Smooth muscle cell (in vitro differentiated cells): ENCODE measurements around the gene SLC6A1. TPM values are rescaled to one million over a fixed set of nuclear protein-coding genes. Genes with fewer than 3 reads are reported as not detected.

Source experiments
- DNase-seq: peaks from one replicate; lab custom pipeline; 2025; ENCODE audit not compliant: unreplicated experiment; lab: John Stamatoyannopoulos, UW
- H2AFZ ChIP-seq: fragments of 200-600 bp; sonication (generic); 2 replicates; pipeline ENCODE4 v1.6.0; 2016; ENCODE audit warnings: antibody characterized with exemption, low read depth, mild to moderate bottlenecking
- H3F3A ChIP-seq: fragments of 200-600 bp; sonication (generic); 2 replicates; pipeline ENCODE4 v1.6.0; 2017; ENCODE audit warnings: antibody characterized with exemption, low read depth
- H3K27ac ChIP-seq: fragments of 200-600 bp; sonication (generic); 2 replicates; pipeline ENCODE4 v1.5.1; 2016; ENCODE audit warnings: low read depth, mild to moderate bottlenecking
- H3K27me3 ChIP-seq: fragments of 200-600 bp; sonication (generic); 2 replicates; pipeline ENCODE4 v1.6.1; 2016; ENCODE audit warnings: low read depth, mild to moderate bottlenecking
- H3K36me3 ChIP-seq: fragments of 200-600 bp; sonication (generic); 2 replicates; pipeline ENCODE4 v1.5.1; 2016; ENCODE audit warnings: low read depth
- H3K4me1 ChIP-seq: fragments of 200-600 bp; sonication (generic); 2 replicates; pipeline ENCODE4 v1.5.1; 2016; ENCODE audit warnings: low read depth
- H3K4me2 ChIP-seq: fragments of 200-600 bp; sonication (generic); 2 replicates; pipeline ENCODE4 v1.6.0; 2016; ENCODE audit warnings: mild to moderate bottlenecking
- H3K4me3 ChIP-seq: fragments of 200-600 bp; sonication (generic); 2 replicates; pipeline ENCODE4 v1.5.1; 2016; ENCODE audit warnings: mild to moderate bottlenecking
- H3K79me2 ChIP-seq: fragments of 200-600 bp; sonication (generic); 2 replicates; pipeline ENCODE4 v1.6.0; 2016; ENCODE audit warnings: low read depth, mild to moderate bottlenecking
- H3K9ac ChIP-seq: fragments of 200-600 bp; sonication (generic); 2 replicates; pipeline ENCODE4 v1.6.0; 2016; ENCODE audit warnings: low read depth
- H3K9me3 ChIP-seq: fragments of 200-600 bp; sonication (generic); replicated peaks from 2 replicates; pipeline ENCODE4 v1.5.1; 2016; ENCODE audit warnings: low read depth
- H4K20me1 ChIP-seq: fragments of 200-600 bp; sonication (generic); 2 replicates; pipeline ENCODE4 v1.6.0; 2016; ENCODE audit warnings: low read depth
- CTCF ChIP-seq: fragments of 200-600 bp; sonication (generic); IDR thresholded peaks from 2 replicates; pipeline ENCODE4 v1.5.1; 2017; ENCODE audit warnings: borderline replicate concordance, mild to moderate bottlenecking, antibody characterized with exemption; ENCODE audit not compliant: insufficient read depth, poor library complexity, severe bottlenecking
- WGBS: methylation state at CpG from one replicate; pipeline ENCODE4 v1.1.7; 2016; ENCODE audit warnings: low lambda C conversion rate; 5-methylcytosine and 5-hydroxymethylcytosine counted together
- polyA plus RNA-seq: library from polyadenylated mRNA; unstranded; fragments of >200 nt; fragmentation: Nextera tagmentation; extraction: Ambion mirVana; gene quantifications from 2 replicates; pipeline ENCODE4 v1.2.1, GENCODE V29; 2016
- total RNA-seq: library from RNA; depleted of rRNA; stranded (reverse); fragments of >200 nt; gene quantifications from 2 replicates; pipeline ENCODE4 v1.2.3, GENCODE V29; 2014

The SLC6A1 gene
- total and polyA plus RNA-seq, 2 experiments from 2014 or later: 0.26 to 0.40 TPM

GRCh38 chr3:11014253-11014652 is 21.7 kb downstream of the SLC6A1 start:
- Histone ChIP-seq H3F3A (no peaks in the 10 kb centered on the region), H2AFZ (no peak overlapping the region)

GRCh38 chr3:11014752-11015151 is 22.2 kb downstream of the SLC6A1 start:
- H3K36me3 ChIP-seq: no peaks in the 10 kb centered on the region
- H3K27ac ChIP-seq: no peak overlapping the region
- H3K9me3 ChIP-seq: no peaks in the 10 kb centered on the region
- no peak overlapping the region for H3K9ac ChIP-seq
- 82% methylated on average over 15 of the region's 15 CpGs for whole genome bisulfite sequencing
- no peak overlapping the region for H3K4me3 ChIP-seq
- no peak overlapping the region for H2AFZ ChIP-seq
- no peak for TF ChIP-seq CTCF
- no peaks in the 10 kb centered on the region for H3F3A ChIP-seq
- H3K4me2 ChIP-seq: no peak overlapping the region
- H3K27me3 ChIP-seq: no peaks in the 10 kb centered on the region
- no peaks in the 10 kb centered on the region for H4K20me1 ChIP-seq
- DNase-seq: no peak
- H3K79me2 ChIP-seq: no peaks in the 10 kb centered on the region
- H3K4me1 ChIP-seq: no peaks in the 10 kb centered on the region

More at GRCh38 chr3:11014253-11014652, 21.7 kb downstream of the SLC6A1 start:
- Histone ChIP-seq H3K36me3 (no peaks in the 10 kb centered on the region), H3K9ac (no peak overlapping the region), H3K27ac (no peak overlapping the region), H3K9me3 (no peaks in the 10 kb centered on the region), H3K27me3 (no peaks in the 10 kb centered on the region), H3K4me1 (no peaks in the 10 kb centered on the region), H3K79me2 (no peaks in the 10 kb centered on the region), H3K4me2 (no peak overlapping the region), H3K4me3 (no peak overlapping the region), H4K20me1 (no peaks in the 10 kb centered on the region)
- DNase-seq: no peak
- no peak for TF ChIP-seq CTCF
- 92% methylated on average over 4 of the region's 4 CpGs for WGBS

DNA sequence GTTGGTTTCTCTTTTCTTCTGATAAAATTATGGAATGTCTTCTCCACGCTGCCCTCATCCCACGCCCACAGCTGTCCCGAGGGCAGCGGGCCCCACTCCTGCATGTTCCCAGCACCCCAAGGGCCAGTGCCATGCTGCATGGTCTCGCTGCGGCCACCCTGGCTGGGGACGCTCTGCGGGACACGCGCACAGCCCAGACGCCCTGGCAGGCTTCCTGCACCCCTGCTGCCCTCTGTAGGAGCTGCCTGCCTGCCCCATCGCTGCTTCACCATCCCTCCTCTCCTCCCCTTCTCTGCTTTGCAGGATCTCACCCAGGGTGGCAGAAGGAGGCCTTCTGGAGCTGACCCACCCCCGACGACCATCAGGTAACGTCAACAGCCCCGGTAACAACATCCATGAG is 22.8 kb downstream of the SLC6A1 start:
- Histone ChIP-seq H3K4me2 (no peak overlapping the region), H3K27ac (no peak overlapping the region), H3F3A (no peaks in the 10 kb centered on the region), H3K79me2 (no peaks in the 10 kb centered on the region), H4K20me1 (no peaks in the 10 kb centered on the region), H3K27me3 (no peaks in the 10 kb centered on the region), H3K4me1 (no peaks in the 10 kb centered on the region), H3K9ac (no peak overlapping the region), H3K4me3 (no peak overlapping the region), H3K36me3 (no peaks in the 10 kb centered on the region), H3K9me3 (no peaks in the 10 kb centered on the region), H2AFZ (no peak overlapping the region)
- 88% methylated on average over 16 of the region's 16 CpGs for WGBS
- TF ChIP-seq CTCF: no peak
- DNase-seq: no peak

- H3K4me2 ChIP-seq: no peak overlapping the region
- H3F3A ChIP-seq: no peaks in the 10 kb centered on the region
- no peaks in the 10 kb centered on the region for H3K36me3 ChIP-seq
- no peak overlapping the region for H2AFZ ChIP-seq
- no peaks in the 10 kb centered on the region for H3K79me2 ChIP-seq
- H3K4me3 ChIP-seq: no peak overlapping the region
- no peak for DNase-seq
- peaks cover 5% of the 10 kb centered on the region for H3K27me3 ChIP-seq
- H3K9me3 ChIP-seq: no peaks in the 10 kb centered on the region
- H4K20me1 ChIP-seq: no peaks in the 10 kb centered on the region
- H3K4me1 ChIP-seq: no peaks in the 10 kb centered on the region
- TF ChIP-seq CTCF: no peak
- no peak overlapping the region for H3K27ac ChIP-seq
- 94% methylated on average over 5 of the region's 5 CpGs for WGBS
- no peak overlapping the region for H3K9ac ChIP-seq
Observed at GRCh38 chr3:11016727-11017126, 24.2 kb downstream of the SLC6A1 start.
